GM18526 (cell line): ENCODE data around the gene PDZD2.

Experiments used
- POLR2A ChIP-seq: IDR thresholded peaks from 3 replicates; pipeline ENCODE4 v1.6.1; 2011; ENCODE audit not compliant: insufficient read length; ENCODE audit errors: extremely low read depth

Gene PDZD2

GRCh38 chr5:31850981-31851689 is 212.2 kb downstream of the PDZD2 start:
- no peak for TF ChIP-seq POLR2A

GRCh38 chr5:31853398-31854135 is 214.6 kb downstream of the PDZD2 start:
- TF ChIP-seq POLR2A = no peak

GRCh38 chr5:31854181-31855133 is 215.5 kb downstream of the PDZD2 start:
- no peak for TF ChIP-seq POLR2A

GRCh38 chr5:31855134-31856040 is 216.5 kb downstream of the PDZD2 start:
- TF ChIP-seq POLR2A = no peak

GRCh38 chr5:31859096-31859495 is 220.2 kb downstream of the PDZD2 start:
- no peak for TF ChIP-seq POLR2A

- TF ChIP-seq POLR2A = no peak
Measured at GRCh38 chr5:31860278-31860677, 221.3 kb downstream of the PDZD2 start.

GRCh38 chr5:31860726-31861433 is 221.9 kb downstream of the PDZD2 start:
- TF ChIP-seq POLR2A = no peak

GRCh38 chr5:31861601-31862000 is 222.7 kb downstream of the PDZD2 start:
- TF ChIP-seq POLR2A = no peak

GRCh38 chr5:31863991-31864411 is 225.1 kb downstream of the PDZD2 start:
- TF ChIP-seq POLR2A = no peak

GRCh38 chr5:31866166-31866565 is 227.2 kb downstream of the PDZD2 start:
- no peak for TF ChIP-seq POLR2A

- TF ChIP-seq POLR2A = no peak
Measured at GRCh38 chr5:31867219-31867618, 228.3 kb downstream of the PDZD2 start.

GRCh38 chr5:31880449-31880848 is 241.5 kb downstream of the PDZD2 start:
- no peak for TF ChIP-seq POLR2A

- TF ChIP-seq POLR2A = no peak
Measured at GRCh38 chr5:31884896-31885295, 246.0 kb downstream of the PDZD2 start.

- TF ChIP-seq POLR2A = no peak
Measured at GRCh38 chr5:31886206-31886605, 247.3 kb downstream of the PDZD2 start.
